K562 (cell line): ENCODE results near the gene GOT2. TPM values are rescaled to one million over a fixed set of nuclear protein-coding genes. Genes with fewer than 3 reads are reported as not detected.

Experiments
- ATAC-seq: fragments of 200-7000 bp; cut with Tn5 transposase; 3 replicates; pipeline ENCODE4 v1.9.1; 2020; ENCODE audit warnings: moderate library complexity
- BruUV-seq: library from RNA; stranded (reverse); fragments of 400-500 nt; replicated peaks from 2 replicates; lab custom pipeline; 2021; lab: Mats Ljungman, UMichigan
- CTCF ChIA-PET: fragments of 300-600 bp; formaldehyde crosslinking; extraction: SDS; loops from one replicate; lab custom pipeline; 2021; ENCODE audit warnings: low intra/inter-chr PET ratio; lab: Yijun Ruan, JAX
- POLR2A ChIA-PET: fragments of 300-600, 350-650 bp; sonication (Branson Sonifier 250); formaldehyde crosslinking; extraction: SDS; loops from one replicate; lab custom pipeline; 2021; ENCODE audit warnings: antibody characterized with exemption, inconsistent platforms; lab: Yijun Ruan, JAX
- DNase-seq, 4 experiments: peaks; one replicate each; pipeline versions ENCODE4 v3.0.0 to v3.0.0-alpha.2; 2011 to 2018; ENCODE audit warnings: low spot score in 3 of 4, mixed read lengths in 3 of 4; ENCODE audit errors: extremely low read depth in 1 of 4
- FAIRE-seq: peaks from 2 replicates; lab custom pipeline; 2011; peaks lifted over from hg19 to GRCh38; lab: Jason Lieb, UNC
- H2AFZ ChIP-seq: 2 replicates; pipeline ENCODE4 v1.6.0; 2011; ENCODE audit warnings: low read depth, low read length, control low read depth, inconsistent platforms
- H3K27ac ChIP-seq: fragments of 200-600 bp; 3 replicates; pipeline ENCODE4 v1.8.0; 2011; ENCODE audit warnings: low read depth, mild to moderate bottlenecking, control low read depth, inconsistent platforms, low read length, moderate library complexity, mixed read lengths; ENCODE audit errors: extremely low read depth
- H3K27me3 ChIP-seq, 2 experiments: fragments of 300-600 bp in 1 of 2; 2 replicates in 1 of 2; 3 replicates in 1 of 2; pipeline versions ENCODE4 v1.6.0 to v1.8.0; 2011; ENCODE audit warnings: inconsistent platforms in 2 of 2, low read length in 2 of 2, mild to moderate bottlenecking in 1 of 2, mixed read lengths in 1 of 2, moderate library complexity in 1 of 2; ENCODE audit not compliant: control insufficient read depth in 2 of 2, insufficient read depth in 2 of 2
- H3K36me3 ChIP-seq: fragments of 300-600 bp; 3 replicates; pipeline ENCODE4 v1.8.0; 2011; ENCODE audit warnings: mild to moderate bottlenecking, low read length, inconsistent platforms; ENCODE audit not compliant: control insufficient read depth, insufficient read depth
- H3K4me1 ChIP-seq, 2 experiments: fragments of 200-600 bp in 1 of 2; replicated peaks in 1 of 2; 2 replicates in 1 of 2; 3 replicates in 1 of 2; pipeline versions ENCODE4 v1.5.1 to v1.8.0; 2011; ENCODE audit warnings: inconsistent platforms in 2 of 2, low read length in 2 of 2, mild to moderate bottlenecking in 1 of 2, mixed read lengths in 1 of 2, moderate library complexity in 1 of 2; ENCODE audit not compliant: control insufficient read depth in 2 of 2, insufficient read depth in 2 of 2
- H3K4me2 ChIP-seq: 2 replicates; pipeline ENCODE4 v1.6.1; 2011; ENCODE audit warnings: low read length, control low read depth, inconsistent platforms, mixed read lengths; ENCODE audit not compliant: insufficient read depth
- H3K4me3 ChIP-seq: fragments of 200-600 bp; sonication (generic), shearing (Covaris generic); 2 replicates; pipeline ENCODE4 v1.5.1; 2016; ENCODE audit warnings: control low read depth, inconsistent platforms
- H3K79me2 ChIP-seq: fragments of 200-600 bp; 3 replicates; pipeline ENCODE4 v1.8.0; 2011; ENCODE audit warnings: low read length, inconsistent platforms; ENCODE audit not compliant: control insufficient read depth, insufficient read depth
- H3K9ac ChIP-seq, 2 experiments: 2 replicates each; pipeline versions ENCODE4 v1.6.0 to v1.6.1; 2011; ENCODE audit warnings: low read depth in 2 of 2, low read length in 2 of 2, control low read depth in 1 of 2, inconsistent platforms in 1 of 2, mild to moderate bottlenecking in 1 of 2, mixed read lengths in 1 of 2; ENCODE audit not compliant: insufficient read depth in 1 of 2
- H3K9me1 ChIP-seq: one replicate; pipeline ENCODE4 v1.6.0; 2011; ENCODE audit warnings: inconsistent platforms, mild to moderate bottlenecking, low read length, moderate library complexity; ENCODE audit not compliant: control insufficient read depth, insufficient read depth
- H3K9me3 ChIP-seq: replicated peaks from 2 replicates; pipeline ENCODE4 v1.5.1; 2011; ENCODE audit warnings: low read depth, low read length, inconsistent platforms; ENCODE audit not compliant: control insufficient read depth, insufficient read depth
- H4K20me1 ChIP-seq: replicated peaks from 2 replicates; pipeline ENCODE4 v1.6.1; 2011; ENCODE audit warnings: low read length, inconsistent platforms, mixed read lengths; ENCODE audit not compliant: control insufficient read depth, insufficient read depth
- ARID2 ChIP-seq: fragments of 450-650 bp; IDR thresholded peaks from 2 replicates; pipeline ENCODE4 v1.6.1; 2017; ENCODE audit warnings: antibody characterized with exemption, mild to moderate bottlenecking
- CEBPG ChIP-seq, 3 experiments: fragments of 200-800 bp in 1 of 3; sonication (Bioruptor generic) in 1 of 3; sonication (generic) in 1 of 3; formaldehyde crosslinking in 1 of 3; IDR thresholded peaks in 2 of 3; conservative IDR thresholded peaks in 1 of 3; 2 replicates each; pipeline versions ENCODE4 v1.6.1 to v1.8.0; 2016 to 2022; ENCODE audit warnings: missing compliant biosample characterization in 2 of 3, missing genetic modification characterization in 2 of 3, mild to moderate bottlenecking in 1 of 3, missing genetic modification reagents in 1 of 3
- CREBBP ChIP-seq: IDR thresholded peaks from one replicate; pipeline ENCODE4 v1.6.1; 2012; ENCODE audit warnings: low read depth, mild to moderate bottlenecking, control low read depth, inconsistent platforms, low read length
- CREM ChIP-seq: IDR thresholded peaks from 2 replicates; pipeline ENCODE4 v1.6.1; 2014; ENCODE audit warnings: antibody characterized with exemption, low read depth
- ESRRA ChIP-seq: fragments of 450-650 bp; IDR thresholded peaks from 2 replicates; pipeline ENCODE4 v1.6.1; 2014; ENCODE audit warnings: low read depth, mild to moderate bottlenecking, moderate library complexity, borderline replicate concordance
- GATAD2B ChIP-seq: fragments of 450-650 bp; IDR thresholded peaks from 2 replicates; pipeline ENCODE4 v1.6.1; 2017; ENCODE audit warnings: mild to moderate bottlenecking, borderline replicate concordance
- MEIS2 ChIP-seq: fragments of 450-650 bp; IDR thresholded peaks from 2 replicates; pipeline ENCODE4 v1.6.1; 2014; ENCODE audit warnings: mild to moderate bottlenecking; ENCODE audit not compliant: partially characterized antibody
- NR2C2 ChIP-seq, 2 experiments: fragments of 200-800 bp in 1 of 2; sonication (Bioruptor generic) in 1 of 2; sonication (generic) in 1 of 2; formaldehyde crosslinking in 1 of 2; IDR thresholded peaks; 2 replicates each; pipeline versions ENCODE4 v1.6.1 to v1.8.0; 2016 to 2022; ENCODE audit warnings: mild to moderate bottlenecking in 1 of 2, missing compliant biosample characterization in 1 of 2, missing genetic modification characterization in 1 of 2, missing genetic modification reagents in 1 of 2
- SMC3 ChIP-seq: conservative IDR thresholded peaks from 2 replicates; pipeline ENCODE4 v1.6.1; 2011; ENCODE audit warnings: low read depth, low read length, improper control_type of control experiment; ENCODE audit not compliant: insufficient read depth
- TGIF2 ChIP-seq: sonication (generic); formaldehyde crosslinking; IDR thresholded peaks from 2 replicates; pipeline ENCODE4 v1.8.1; 2022; ENCODE audit warnings: mild to moderate bottlenecking, missing genetic modification reagents, moderate library complexity
- TSC22D4 ChIP-seq: fragments of 450-650 bp; IDR thresholded peaks from 2 replicates; pipeline ENCODE4 v1.6.1; 2016; ENCODE audit warnings: missing genetic modification characterization, missing biosample characterization, control low read depth
- ZC3H11A ChIP-seq: IDR thresholded peaks from 2 replicates; pipeline ENCODE4 v1.6.1; 2012; ENCODE audit warnings: low read depth, low read length, improper control_type of control experiment
- ZNF431 ChIP-seq: sonication (generic); formaldehyde crosslinking; IDR thresholded peaks from 2 replicates; pipeline ENCODE4 v1.8.0; 2022; ENCODE audit warnings: mild to moderate bottlenecking, missing genetic modification reagents
- ZNF551 ChIP-seq: fragments of 250-450 bp; sonication (Bioruptor Pico); IDR thresholded peaks from 2 replicates; pipeline ENCODE4 v1.5.0; 2021; ENCODE audit warnings: mild to moderate bottlenecking, moderate library complexity
- WGBS: fragments of 100-300 bp; shearing (Covaris generic); methylation state at CpG from one replicate; pipeline ENCODE4 v1.1.6; 2016; ENCODE audit warnings: low coverage, mixed read lengths; ENCODE audit not compliant: insufficient coverage; ENCODE audit errors: missing lambda C conversion rate; 5-methylcytosine and 5-hydroxymethylcytosine counted together
- in situ Hi-C: fragments of 300-500 bp; cut with MboI; formaldehyde crosslinking; loops from 4 replicates; pipeline ENCODE4 v1.15.0; 2018; ENCODE audit warnings: inconsistent platforms, mixed read lengths
- intact Hi-C: fragments of 100-400 bp; cut with micrococcal nuclease; formaldehyde crosslinking; loops from 2 replicates; pipeline ENCODE4 v1.14.2; 2022
- polyA plus RNA-seq, 8 experiments: library from polyadenylated mRNA; depleted of rRNA in 4 of 8; stranded (reverse) in 5 of 8; unstranded in 3 of 8; fragments of >200 nt; fragmentation: Nextera tagmentation in 2 of 8; fragmentation: Illumina TruSeq in 1 of 8; extraction: Ambion mirVana in 2 of 8; extraction: Trizol in 1 of 8; gene quantifications; 2 replicates each; pipeline versions ENCODE4 v1.2.1 to v1.2.3, GENCODE V29; 2011 to 2014; ENCODE audit warnings: inconsistent platforms in 1 of 8, missing spikeins in 1 of 8
- total RNA-seq, 7 experiments: library from RNA; depleted of rRNA in 6 of 7; stranded (reverse); fragments of >200 nt in 6 of 7; fragmentation: Illumina TruSeq in 2 of 7; extraction: Trizol in 2 of 7; gene quantifications; 2 replicates each; pipeline versions ENCODE4 v1.2.1 to v1.2.3, GENCODE V29; 2011 to 2021; ENCODE audit warnings: low replicate concordance in 1 of 7
- TF ChIP-seq, protein P1 (sequence below): sonication (generic); formaldehyde crosslinking; IDR thresholded peaks from 2 replicates; pipeline ENCODE4 v1.8.0; 2022; ENCODE audit warnings: mild to moderate bottlenecking, missing genetic modification reagents
- TF ChIP-seq, protein P2 (sequence below): fragments of 450-650 bp; formaldehyde crosslinking; conservative IDR thresholded peaks from 2 replicates; pipeline ENCODE4 v1.4.0; 2022; ENCODE audit warnings: mild to moderate bottlenecking, missing genetic modification characterization
- TF ChIP-seq, protein P3 (sequence below): conservative IDR thresholded peaks from 2 replicates; pipeline ENCODE4 v1.6.1; 2011; ENCODE audit warnings: low read depth, mild to moderate bottlenecking, low read length; ENCODE audit not compliant: control insufficient read depth

GOT2 gene
- total and polyA plus RNA-seq, 9 of the 15 experiments (the other 6 are each of a cell fraction or from before 2014, with no cell fraction given), result 43.1 to 190 (median 80.2) TPM

DNA sequence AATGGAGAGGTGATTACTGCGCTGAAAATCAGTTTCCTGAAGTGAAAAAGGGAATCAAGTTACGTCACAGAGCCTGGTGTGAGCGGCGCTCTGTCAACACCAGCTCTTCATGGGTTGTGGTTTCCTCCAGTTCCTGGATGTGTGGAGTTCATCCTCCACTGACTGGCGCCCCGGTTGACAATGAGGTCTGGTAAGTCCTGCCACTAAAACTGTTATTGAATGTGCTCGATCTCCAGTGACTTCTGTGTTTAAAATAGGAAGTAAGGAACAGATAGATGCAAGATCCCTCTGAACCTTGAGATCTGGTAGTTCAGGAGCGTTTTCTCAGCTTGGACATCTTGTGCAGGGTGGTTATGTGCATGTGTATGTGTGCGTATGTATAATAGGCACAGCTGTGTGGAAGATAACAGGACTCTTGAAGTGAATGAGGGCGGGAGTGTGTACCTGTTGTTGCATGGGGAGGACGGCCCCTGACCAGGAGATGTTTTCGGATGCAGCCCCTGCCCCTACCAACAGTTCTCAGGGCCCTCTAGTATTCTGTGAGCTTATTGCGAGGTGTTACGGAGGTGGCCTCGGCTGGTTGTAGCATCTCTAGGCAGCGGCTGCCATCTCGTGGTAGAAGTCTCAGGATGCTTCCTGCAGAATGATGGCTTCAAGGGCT is 22.0 kb upstream of the GOT2 start:
- 11% methylated on average over 17 of the region's 17 CpGs for WGBS
- POLR2A ChIA-PET, result interaction anchor here (0.8 to 1.6 kb wide), 2 partner anchors 11 to 12 kb away, joined by 5 to 6 read pairs; no protein-coding TSS in a partner anchor
- TF ChIP-seq, protein P1, sequence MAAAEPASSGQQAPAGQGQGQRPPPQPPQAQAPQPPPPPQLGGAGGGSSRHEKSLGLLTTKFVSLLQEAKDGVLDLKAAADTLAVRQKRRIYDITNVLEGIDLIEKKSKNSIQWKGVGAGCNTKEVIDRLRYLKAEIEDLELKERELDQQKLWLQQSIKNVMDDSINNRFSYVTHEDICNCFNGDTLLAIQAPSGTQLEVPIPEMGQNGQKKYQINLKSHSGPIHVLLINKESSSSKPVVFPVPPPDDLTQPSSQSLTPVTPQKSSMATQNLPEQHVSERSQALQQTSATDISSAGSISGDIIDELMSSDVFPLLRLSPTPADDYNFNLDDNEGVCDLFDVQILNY (CRISPR knock-in tag), result no peak
- TF ChIP-seq TGIF2 (CRISPR knock-in tag), result no peak
- TF ChIP-seq, protein P2, sequence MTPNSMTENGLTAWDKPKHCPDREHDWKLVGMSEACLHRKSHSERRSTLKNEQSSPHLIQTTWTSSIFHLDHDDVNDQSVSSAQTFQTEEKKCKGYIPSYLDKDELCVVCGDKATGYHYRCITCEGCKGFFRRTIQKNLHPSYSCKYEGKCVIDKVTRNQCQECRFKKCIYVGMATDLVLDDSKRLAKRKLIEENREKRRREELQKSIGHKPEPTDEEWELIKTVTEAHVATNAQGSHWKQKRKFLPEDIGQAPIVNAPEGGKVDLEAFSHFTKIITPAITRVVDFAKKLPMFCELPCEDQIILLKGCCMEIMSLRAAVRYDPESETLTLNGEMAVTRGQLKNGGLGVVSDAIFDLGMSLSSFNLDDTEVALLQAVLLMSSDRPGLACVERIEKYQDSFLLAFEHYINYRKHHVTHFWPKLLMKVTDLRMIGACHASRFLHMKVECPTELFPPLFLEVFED (CRISPR knock-in tag), result no peak
- TF ChIP-seq MEIS2, result peak; percentile 46
- TF ChIP-seq, protein P3, sequence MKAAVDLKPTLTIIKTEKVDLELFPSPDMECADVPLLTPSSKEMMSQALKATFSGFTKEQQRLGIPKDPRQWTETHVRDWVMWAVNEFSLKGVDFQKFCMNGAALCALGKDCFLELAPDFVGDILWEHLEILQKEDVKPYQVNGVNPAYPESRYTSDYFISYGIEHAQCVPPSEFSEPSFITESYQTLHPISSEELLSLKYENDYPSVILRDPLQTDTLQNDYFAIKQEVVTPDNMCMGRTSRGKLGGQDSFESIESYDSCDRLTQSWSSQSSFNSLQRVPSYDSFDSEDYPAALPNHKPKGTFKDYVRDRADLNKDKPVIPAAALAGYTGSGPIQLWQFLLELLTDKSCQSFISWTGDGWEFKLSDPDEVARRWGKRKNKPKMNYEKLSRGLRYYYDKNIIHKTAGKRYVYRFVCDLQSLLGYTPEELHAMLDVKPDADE, result no peak
- TF ChIP-seq CREM, result peak; percentile 36; the same call in 1 of the 2 replicates
- TF ChIP-seq NR2C2 (CRISPR knock-in tag; IDR thresholded peaks at IDR 0.05), result no peak
- no peak for TF ChIP-seq NR2C2 (tag; IDR thresholded peaks at IDR 0.05)
- TF ChIP-seq GATAD2B, result no peak
- TF ChIP-seq CREBBP, result no peak
- TF ChIP-seq ARID2, result 0 out of 2 replicates have a peak, but pooled peaks have one; percentile 17
- no peak for TF ChIP-seq TSC22D4 (tag)
- 0 out of 2 replicates have a peak, but pooled peaks have one; percentile 16 for TF ChIP-seq ESRRA
- TF ChIP-seq ZNF431, result no peak
- TF ChIP-seq SMC3, result peak; percentile 82
- peak; percentile 76 for TF ChIP-seq CEBPG (CRISPR knock-in tag; IDR thresholded peaks at IDR 0.05)
- TF ChIP-seq CEBPG (tag; conservative IDR thresholded peaks at IDR 0.05 in 1 of 2, IDR thresholded peaks at IDR 0.05 in 1 of 2), result no peak
- TF ChIP-seq ZC3H11A, result no peak
- TF ChIP-seq ZNF551 (CRISPR knock-in tag), result no peak

More for the DNA sequence above, 22.0 kb upstream of the GOT2 start:
- H3K4me2 ChIP-seq, result peak overlapping the region; percentile 68
- H3K4me3 ChIP-seq, result no peak overlapping the region
- H3K9me3 ChIP-seq, result no peaks in the 10 kb centered on the region
- no peaks in the 10 kb centered on the region for H3K9me1 ChIP-seq
- intact Hi-C loops (loop anchor here (1.0 to 10.0 kb wide), 5 partner anchors 95 to 731 kb away; partner anchors contain the start of gene MMP15), in situ Hi-C loops (no loop called here)
- H3K79me2 ChIP-seq, result no peaks in the 10 kb centered on the region
- H3K36me3 ChIP-seq, result no peaks in the 10 kb centered on the region
- FAIRE-seq (peak; percentile 78), DNase-seq (peak; percentile 54 to 86 (median 64)), ATAC-seq (peak; percentile 98)
- H3K27me3 ChIP-seq, result peaks cover 0 to 9% of the 10 kb centered on the region in 2 experiments; a peak in 3 of 5 replicates
- H2AFZ ChIP-seq, result peak overlapping the region; percentile 89
- no peaks in the 10 kb centered on the region; the same call in 1 of the 2 replicates for H4K20me1 ChIP-seq
- no peak overlapping the region for H3K9ac ChIP-seq
- peaks cover 0 to 6% of the 10 kb centered on the region in 2 experiments; a peak in 3 of 5 replicates for H3K4me1 ChIP-seq
- no peak overlapping the region for H3K27ac ChIP-seq
- CTCF ChIA-PET, result interaction anchor here (1.2 kb wide), 1 partner anchor 244 kb away, joined by 4 read pairs; no protein-coding TSS in a partner anchor
- no TSS peak for BruUV-seq
